Mucosa of stomach (tissue), 1 donor: ENCODE measurements around the gene NR2F1-AS1.
"Not testable (repeated sequence)": the region's sequence is repeated elsewhere in the genome, so short reads cannot be mapped to it uniquely, and the experiment has no call there.

ENCODE experiments used
- H3K27me3 ChIP-seq: one replicate; pipeline ENCODE4 v1.7.0; 2013; ENCODE audit warnings: mild to moderate bottlenecking, low read length; ENCODE audit not compliant: control insufficient read depth, insufficient read depth
- H3K36me3 ChIP-seq: one replicate; pipeline ENCODE4 v1.7.0; 2013; ENCODE audit warnings: low read length; ENCODE audit not compliant: control insufficient read depth, insufficient read depth
- H3K4me1 ChIP-seq: one replicate; pipeline ENCODE4 v1.7.0; 2013; ENCODE audit warnings: mild to moderate bottlenecking, low read length; ENCODE audit not compliant: control insufficient read depth, insufficient read depth
- H3K4me3 ChIP-seq: one replicate; pipeline ENCODE4 v1.7.0; 2013; ENCODE audit warnings: low read length
- H3K9ac ChIP-seq: one replicate; pipeline ENCODE4 v1.7.0; 2013; ENCODE audit warnings: mild to moderate bottlenecking, low read length, moderate library complexity
- H3K9me3 ChIP-seq: one replicate; pipeline ENCODE4 v1.7.0; 2013; ENCODE audit warnings: mild to moderate bottlenecking, low read length, moderate library complexity; ENCODE audit not compliant: control insufficient read depth
- donor health status: Pancreatic carcinoma.

NR2F1-AS1 gene

GRCh38 chr5:93566091-93566490 is 14.9 kb downstream of the NR2F1-AS1 start:
- Histone ChIP-seq H3K27me3 (peaks cover 14% of the 10 kb centered on the region), H3K9me3 (no peaks in the 10 kb centered on the region), H3K36me3 (no peaks in the 10 kb centered on the region), H3K4me3 (no peak overlapping the region), H3K4me1 (no peaks in the 10 kb centered on the region), H3K9ac (no peak overlapping the region)

GRCh38 chr5:93557021-93557604 is 23.9 kb downstream of the NR2F1-AS1 start:
- Histone ChIP-seq H3K36me3 (no peaks in the 10 kb centered on the region), H3K4me3 (no peak overlapping the region), H3K9ac (no peak overlapping the region), H3K27me3 (no peaks in the 10 kb centered on the region), H3K9me3 (no peaks in the 10 kb centered on the region), H3K4me1 (no peaks in the 10 kb centered on the region)

GRCh38 chr5:93549594-93549993 is 31.4 kb downstream of the NR2F1-AS1 start:
- H3K4me1 ChIP-seq, H3K9me3 ChIP-seq, H3K27me3 ChIP-seq, H3K9ac ChIP-seq, H3K4me3 ChIP-seq, H3K36me3 ChIP-seq: not testable (repeated sequence)

GRCh38 chr5:93545872-93546271 is 35.1 kb downstream of the NR2F1-AS1 start:
- no peaks in the 10 kb centered on the region for H3K4me1 ChIP-seq
- H3K9ac ChIP-seq = no peak overlapping the region
- H3K36me3 ChIP-seq = no peaks in the 10 kb centered on the region
- no peak overlapping the region for H3K4me3 ChIP-seq
- no peaks in the 10 kb centered on the region for H3K9me3 ChIP-seq
- H3K27me3 ChIP-seq = no peaks in the 10 kb centered on the region

GRCh38 chr5:93532370-93532769 is 48.6 kb downstream of the NR2F1-AS1 start:
- Histone ChIP-seq H3K36me3 (no peaks in the 10 kb centered on the region), H3K9me3 (no peaks in the 10 kb centered on the region), H3K27me3 (no peaks in the 10 kb centered on the region), H3K9ac (no peak overlapping the region), H3K4me1 (no peaks in the 10 kb centered on the region), H3K4me3 (no peak overlapping the region)

GRCh38 chr5:93521815-93522214 is 59.2 kb downstream of the NR2F1-AS1 start:
- H3K36me3 ChIP-seq, H3K27me3 ChIP-seq, H3K9me3 ChIP-seq, H3K4me1 ChIP-seq, H3K4me3 ChIP-seq, H3K9ac ChIP-seq: not testable (repeated sequence)

- H3K9ac ChIP-seq = no peak overlapping the region
- no peaks in the 10 kb centered on the region for H3K4me1 ChIP-seq
- H3K27me3 ChIP-seq = no peaks in the 10 kb centered on the region
- H3K36me3 ChIP-seq = no peaks in the 10 kb centered on the region
- no peak overlapping the region for H3K4me3 ChIP-seq
- no peaks in the 10 kb centered on the region for H3K9me3 ChIP-seq
These were observed 61.3 kb downstream of the NR2F1-AS1 start for GRCh38 chr5:93519740-93520139.

GRCh38 chr5:93517828-93518227 is 63.2 kb downstream of the NR2F1-AS1 start:
- H3K4me3 ChIP-seq = no peak overlapping the region
- no peaks in the 10 kb centered on the region for H3K9me3 ChIP-seq
- no peaks in the 10 kb centered on the region for H3K27me3 ChIP-seq
- no peaks in the 10 kb centered on the region for H3K36me3 ChIP-seq
- no peak overlapping the region for H3K9ac ChIP-seq
- no peaks in the 10 kb centered on the region for H3K4me1 ChIP-seq

GRCh38 chr5:93513298-93513697 is 67.7 kb downstream of the NR2F1-AS1 start:
- Histone ChIP-seq H3K4me3 (no peak overlapping the region), H3K4me1 (no peaks in the 10 kb centered on the region), H3K9me3 (no peaks in the 10 kb centered on the region), H3K27me3 (no peaks in the 10 kb centered on the region), H3K36me3 (no peaks in the 10 kb centered on the region), H3K9ac (no peak overlapping the region)

- Histone ChIP-seq H3K4me3 (no peak overlapping the region), H3K36me3 (no peaks in the 10 kb centered on the region), H3K9ac (no peak overlapping the region), H3K9me3 (no peaks in the 10 kb centered on the region), H3K27me3 (no peaks in the 10 kb centered on the region), H3K4me1 (no peaks in the 10 kb centered on the region)
These were observed 68.2 kb downstream of the NR2F1-AS1 start for GRCh38 chr5:93512799-93513198.

- Histone ChIP-seq H3K4me3 (no peak overlapping the region), H3K9me3 (no peaks in the 10 kb centered on the region), H3K9ac (no peak overlapping the region), H3K4me1 (no peaks in the 10 kb centered on the region), H3K27me3 (no peaks in the 10 kb centered on the region), H3K36me3 (no peaks in the 10 kb centered on the region)
These were observed 69.6 kb downstream of the NR2F1-AS1 start for GRCh38 chr5:93511445-93511844.

GRCh38 chr5:93510626-93511380 is 70.2 kb downstream of the NR2F1-AS1 start:
- Histone ChIP-seq H3K9ac (no peak overlapping the region), H3K4me1 (no peaks in the 10 kb centered on the region), H3K36me3 (no peaks in the 10 kb centered on the region), H3K9me3 (no peaks in the 10 kb centered on the region), H3K27me3 (no peaks in the 10 kb centered on the region), H3K4me3 (no peak overlapping the region)
